Measurements from ENCODE around the gene OPN1MW3.

DNA sequence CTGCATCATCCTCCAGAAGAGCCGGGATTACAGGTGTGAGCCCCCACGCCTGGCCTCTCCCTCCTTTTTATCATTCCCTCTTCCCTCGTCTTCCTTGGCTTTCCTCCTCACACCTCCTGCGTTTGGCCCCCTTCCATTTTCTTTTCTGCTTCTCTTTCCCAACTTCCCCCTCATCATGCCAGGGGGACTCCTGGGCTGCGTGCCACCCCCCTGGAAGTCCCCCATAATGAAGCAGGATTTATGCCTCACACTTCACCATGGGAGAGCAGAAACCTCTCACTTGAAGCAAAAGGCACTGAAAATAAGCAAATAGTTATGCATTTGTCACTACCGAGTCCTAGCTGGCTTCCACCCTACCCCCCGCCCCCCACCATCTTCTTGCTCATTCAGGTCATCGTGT is 46.1 kb downstream of the OPN1MW3 start:
- TF ChIP-seq, protein P1, sequence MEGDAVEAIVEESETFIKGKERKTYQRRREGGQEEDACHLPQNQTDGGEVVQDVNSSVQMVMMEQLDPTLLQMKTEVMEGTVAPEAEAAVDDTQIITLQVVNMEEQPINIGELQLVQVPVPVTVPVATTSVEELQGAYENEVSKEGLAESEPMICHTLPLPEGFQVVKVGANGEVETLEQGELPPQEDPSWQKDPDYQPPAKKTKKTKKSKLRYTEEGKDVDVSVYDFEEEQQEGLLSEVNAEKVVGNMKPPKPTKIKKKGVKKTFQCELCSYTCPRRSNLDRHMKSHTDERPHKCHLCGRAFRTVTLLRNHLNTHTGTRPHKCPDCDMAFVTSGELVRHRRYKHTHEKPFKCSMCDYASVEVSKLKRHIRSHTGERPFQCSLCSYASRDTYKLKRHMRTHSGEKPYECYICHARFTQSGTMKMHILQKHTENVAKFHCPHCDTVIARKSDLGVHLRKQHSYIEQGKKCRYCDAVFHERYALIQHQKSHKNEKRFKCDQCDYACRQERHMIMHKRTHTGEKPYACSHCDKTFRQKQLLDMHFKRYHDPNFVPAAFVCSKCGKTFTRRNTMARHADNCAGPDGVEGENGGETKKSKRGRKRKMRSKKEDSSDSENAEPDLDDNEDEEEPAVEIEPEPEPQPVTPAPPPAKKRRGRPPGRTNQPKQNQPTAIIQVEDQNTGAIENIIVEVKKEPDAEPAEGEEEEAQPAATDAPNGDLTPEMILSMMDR (IDR thresholded peaks at IDR 0.05) = no peak
- TF ChIP-seq POLR2A (IDR thresholded peaks at IDR 0.05) = no peak
